ENCODE measurements around the gene RASSF7.

RASSF7 gene

DNA sequence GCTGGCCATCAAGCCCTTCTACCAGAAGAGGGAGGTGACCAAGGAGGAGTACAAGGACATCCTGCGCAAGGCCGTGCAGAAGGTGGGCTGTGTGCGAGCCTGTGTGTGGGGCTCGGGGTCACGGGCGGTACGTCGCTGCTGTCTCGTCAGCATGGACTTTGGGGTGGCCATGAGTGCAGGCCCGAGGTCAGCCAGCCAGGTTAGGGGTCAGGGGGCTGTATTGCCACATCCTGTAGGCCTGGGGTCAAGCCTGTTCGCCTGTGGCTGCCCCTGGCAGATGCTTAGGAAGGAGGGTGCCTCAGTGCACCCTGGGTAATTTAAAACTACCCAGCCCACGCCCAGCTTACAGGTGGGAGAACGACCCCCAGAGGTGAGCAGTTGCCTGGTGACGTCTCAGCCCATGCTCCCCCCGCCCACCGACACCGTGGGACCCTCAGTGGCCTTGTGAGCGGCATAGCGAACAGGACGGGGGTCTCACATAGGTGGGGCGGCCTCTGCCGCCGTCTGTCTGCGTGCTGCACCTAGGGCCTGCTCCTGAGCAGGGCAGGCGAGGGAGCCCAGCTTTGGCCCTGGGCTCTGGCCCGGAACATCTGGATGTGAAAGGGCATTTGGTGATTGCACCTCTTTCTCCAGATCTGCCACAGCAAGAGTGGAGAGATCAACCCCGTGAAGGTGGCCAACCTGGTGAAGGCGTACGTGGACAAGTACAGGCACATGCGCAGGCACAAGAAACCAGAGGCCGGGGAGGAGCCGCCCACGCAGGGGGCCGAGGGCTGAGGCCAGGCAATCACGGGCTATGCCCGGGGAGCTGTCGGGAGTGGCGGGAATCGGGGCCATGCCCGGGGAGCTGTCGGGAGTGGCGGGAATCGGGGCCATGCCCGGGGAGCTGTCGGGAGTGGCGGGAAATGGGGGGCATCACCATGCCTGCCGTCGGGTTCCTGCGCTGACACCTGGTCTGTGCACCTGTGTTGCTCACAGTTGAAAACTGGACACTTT, 50.5 kb downstream of the RASSF7 start (continued):
- TF ChIP-seq, protein P1, sequence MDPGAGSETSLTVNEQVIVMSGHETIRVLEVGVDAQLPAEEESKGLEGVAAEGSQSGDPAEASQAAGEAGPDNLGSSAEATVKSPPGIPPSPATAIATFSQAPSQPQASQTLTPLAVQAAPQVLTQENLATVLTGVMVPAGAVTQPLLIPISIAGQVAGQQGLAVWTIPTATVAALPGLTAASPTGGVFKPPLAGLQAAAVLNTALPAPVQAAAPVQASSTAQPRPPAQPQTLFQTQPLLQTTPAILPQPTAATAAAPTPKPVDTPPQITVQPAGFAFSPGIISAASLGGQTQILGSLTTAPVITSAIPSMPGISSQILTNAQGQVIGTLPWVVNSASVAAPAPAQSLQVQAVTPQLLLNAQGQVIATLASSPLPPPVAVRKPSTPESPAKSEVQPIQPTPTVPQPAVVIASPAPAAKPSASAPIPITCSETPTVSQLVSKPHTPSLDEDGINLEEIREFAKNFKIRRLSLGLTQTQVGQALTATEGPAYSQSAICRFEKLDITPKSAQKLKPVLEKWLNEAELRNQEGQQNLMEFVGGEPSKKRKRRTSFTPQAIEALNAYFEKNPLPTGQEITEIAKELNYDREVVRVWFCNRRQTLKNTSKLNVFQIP (CRISPR knock-in tag; IDR thresholded peaks at IDR 0.05; ENCODE audit: borderline replicate concordance, low read depth), result no peak
- TF ChIP-seq CSDC2 (CRISPR knock-in tag; IDR thresholded peaks at IDR 0.05) (no peak), RARB (CRISPR knock-in tag; IDR thresholded peaks at IDR 0.05) (no peak)

DNA sequence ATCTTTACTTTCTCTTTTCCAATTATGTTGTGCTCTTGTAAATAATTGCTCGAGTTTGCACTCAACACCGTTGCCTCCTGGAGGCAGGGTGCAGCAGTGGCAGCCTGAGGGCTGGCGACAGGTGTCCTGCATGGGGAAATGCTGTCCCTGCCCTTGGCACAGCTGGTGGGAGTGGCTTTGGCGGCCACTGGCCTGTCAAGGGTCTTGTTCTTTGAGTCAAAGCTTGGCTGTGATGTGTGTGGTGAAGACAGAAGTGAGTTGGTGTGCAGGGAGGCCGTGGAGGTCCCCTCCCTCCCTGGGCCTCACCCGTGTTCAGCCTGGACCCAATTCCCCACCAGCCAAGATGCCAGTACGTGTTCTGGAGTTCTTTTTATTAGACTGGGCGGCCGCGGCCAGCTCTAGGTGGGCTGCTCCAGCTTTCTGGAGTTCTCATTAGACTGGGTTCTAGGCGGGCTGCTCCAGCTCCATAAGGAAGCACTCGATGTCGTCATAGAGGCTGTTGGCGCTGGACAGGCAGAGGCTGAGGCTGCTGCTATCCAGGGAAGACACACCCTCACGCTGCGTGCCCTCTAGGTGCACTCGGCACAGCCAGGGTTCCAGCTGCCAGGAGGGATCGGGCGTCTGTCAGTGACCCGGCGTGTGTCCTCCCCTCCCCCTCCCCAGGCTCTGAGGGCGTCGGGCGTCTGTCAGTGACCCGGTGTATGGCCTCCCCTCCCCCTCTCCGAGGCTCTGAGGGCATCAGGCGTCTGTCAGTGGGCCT, 51.6 kb downstream of the RASSF7 start:
- ATAC-seq, result no peak
- TF ChIP-seq CSDC2 (CRISPR knock-in tag; IDR thresholded peaks at IDR 0.05) (no peak), ISL1 (CRISPR knock-in tag; IDR thresholded peaks at IDR 0.05) (no peak), ZFP3 (CRISPR knock-in tag; IDR thresholded peaks at IDR 0.05) (no peak), ZFP30 (CRISPR knock-in tag; IDR thresholded peaks at IDR 0.05) (no peak), ARNTL (CRISPR knock-in tag; IDR thresholded peaks at IDR 0.05; ENCODE audit: borderline replicate concordance, low read depth) (no peak)
- TF ChIP-seq, protein P2, sequence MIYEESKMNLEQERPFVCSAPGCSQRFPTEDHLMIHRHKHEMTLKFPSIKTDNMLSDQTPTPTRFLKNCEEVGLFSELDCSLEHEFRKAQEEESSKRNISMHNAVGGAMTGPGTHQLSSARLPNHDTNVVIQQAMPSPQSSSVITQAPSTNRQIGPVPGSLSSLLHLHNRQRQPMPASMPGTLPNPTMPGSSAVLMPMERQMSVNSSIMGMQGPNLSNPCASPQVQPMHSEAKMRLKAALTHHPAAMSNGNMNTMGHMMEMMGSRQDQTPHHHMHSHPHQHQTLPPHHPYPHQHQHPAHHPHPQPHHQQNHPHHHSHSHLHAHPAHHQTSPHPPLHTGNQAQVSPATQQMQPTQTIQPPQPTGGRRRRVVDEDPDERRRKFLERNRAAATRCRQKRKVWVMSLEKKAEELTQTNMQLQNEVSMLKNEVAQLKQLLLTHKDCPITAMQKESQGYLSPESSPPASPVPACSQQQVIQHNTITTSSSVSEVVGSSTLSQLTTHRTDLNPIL (CRISPR knock-in tag; IDR thresholded peaks at IDR 0.05; ENCODE audit: low read depth), result no peak

DNA sequence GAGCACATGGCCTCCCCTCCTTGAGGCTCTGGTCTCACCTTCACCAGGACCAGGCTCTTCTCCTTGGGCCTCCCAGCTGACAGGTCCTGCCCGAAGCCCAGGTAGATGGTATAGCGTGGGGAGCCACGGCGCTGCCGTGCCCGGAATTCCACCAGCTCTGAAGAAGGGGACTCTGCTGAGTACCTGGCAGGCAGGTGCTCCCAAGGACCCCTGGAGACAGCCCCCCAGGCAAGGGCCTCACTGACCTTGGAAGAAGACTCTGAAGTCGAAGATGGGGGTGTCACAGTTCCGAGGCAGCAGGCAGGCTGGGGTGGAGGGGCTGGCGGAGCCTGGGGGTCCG, 52.2 kb downstream of the RASSF7 start:
- no peak for TF ChIP-seq ZFP3 (CRISPR knock-in tag; IDR thresholded peaks at IDR 0.05)
- no peak for ATAC-seq

DNA sequence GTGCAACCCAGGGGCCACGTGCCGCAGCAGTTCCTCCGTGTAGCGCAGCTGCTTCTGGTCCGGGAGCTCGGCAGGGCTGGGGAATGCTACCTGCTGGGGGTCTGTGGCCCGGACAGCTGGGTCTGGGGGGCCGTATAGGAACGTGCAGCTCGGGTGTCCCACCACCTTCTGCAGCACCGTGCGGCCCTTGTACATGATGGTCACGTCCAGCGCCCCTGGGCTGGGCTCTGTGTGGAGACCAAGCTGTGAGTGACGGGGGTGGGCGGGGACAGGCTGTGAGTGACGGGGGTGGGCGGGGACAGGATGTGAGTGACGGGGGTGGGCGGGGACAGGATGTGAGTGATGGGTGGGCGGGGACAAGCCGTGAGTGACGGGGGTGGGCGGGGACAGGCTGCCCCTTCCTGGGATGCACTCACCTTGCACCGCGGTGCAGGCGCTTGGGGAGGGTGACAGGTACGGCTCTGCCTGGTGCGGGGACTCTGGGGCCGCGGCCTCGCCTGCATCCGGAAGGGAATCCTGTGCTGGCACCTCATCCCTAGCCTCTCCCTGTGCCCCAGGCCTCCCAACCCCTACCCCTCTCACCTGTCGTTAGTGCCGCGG, 52.7 kb downstream of the RASSF7 start:
- ATAC-seq, result peak; percentile 1; the same call in 1 of the 3 replicates

More for the DNA sequence above, 52.7 kb downstream of the RASSF7 start:
- TF ChIP-seq PPARA (CRISPR knock-in tag; IDR thresholded peaks at IDR 0.05; ENCODE audit: borderline replicate concordance) (no peak), ISL1 (CRISPR knock-in tag; IDR thresholded peaks at IDR 0.05) (no peak)
- TF ChIP-seq, protein P3, sequence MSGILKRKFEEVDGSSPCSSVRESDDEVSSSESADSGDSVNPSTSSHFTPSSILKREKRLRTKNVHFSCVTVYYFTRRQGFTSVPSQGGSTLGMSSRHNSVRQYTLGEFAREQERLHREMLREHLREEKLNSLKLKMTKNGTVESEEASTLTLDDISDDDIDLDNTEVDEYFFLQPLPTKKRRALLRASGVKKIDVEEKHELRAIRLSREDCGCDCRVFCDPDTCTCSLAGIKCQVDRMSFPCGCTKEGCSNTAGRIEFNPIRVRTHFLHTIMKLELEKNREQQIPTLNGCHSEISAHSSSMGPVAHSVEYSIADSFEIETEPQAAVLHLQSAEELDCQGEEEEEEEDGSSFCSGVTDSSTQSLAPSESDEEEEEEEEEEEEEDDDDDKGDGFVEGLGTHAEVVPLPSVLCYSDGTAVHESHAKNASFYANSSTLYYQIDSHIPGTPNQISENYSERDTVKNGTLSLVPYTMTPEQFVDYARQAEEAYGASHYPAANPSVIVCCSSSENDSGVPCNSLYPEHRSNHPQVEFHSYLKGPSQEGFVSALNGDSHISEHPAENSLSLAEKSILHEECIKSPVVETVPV (CRISPR knock-in tag; IDR thresholded peaks at IDR 0.05), result no peak

Data from SK-N-SH treated with all-trans-retinoic acid at 6 μM for 48 hours (cell line).